DOHH2 (cell line): ENCODE data around the gene SPATA20.

ENCODE experiments used
- H3F3A ChIP-seq: fragments of 200-600 bp; sonication (generic), shearing (Covaris generic); 2 replicates; pipeline ENCODE4 v1.6.0; 2016; ENCODE audit warnings: antibody characterized with exemption, mild to moderate bottlenecking; ENCODE audit not compliant: control insufficient read depth, insufficient read depth
- H3K27ac ChIP-seq: fragments of 200-600 bp; sonication (generic); 2 replicates; pipeline ENCODE4 v1.5.1; 2014; ENCODE audit warnings: low read depth, mild to moderate bottlenecking, low read length, moderate library complexity
- H3K27me3 ChIP-seq: fragments of 200-600 bp; sonication (generic); 2 replicates; pipeline ENCODE4 v1.6.1; 2014; ENCODE audit warnings: mild to moderate bottlenecking, low read length, mixed read lengths; ENCODE audit not compliant: control insufficient read depth
- H3K36me3 ChIP-seq: fragments of 200-600 bp; sonication (generic); 2 replicates; pipeline ENCODE4 v1.6.1; 2014; ENCODE audit warnings: mild to moderate bottlenecking, low read length, moderate library complexity, mixed read lengths; ENCODE audit not compliant: control insufficient read depth
- H3K4me1 ChIP-seq: fragments of 200-600 bp; sonication (generic); 2 replicates; pipeline ENCODE4 v1.6.1; 2014; ENCODE audit warnings: mild to moderate bottlenecking, low read length, mixed read lengths; ENCODE audit not compliant: control insufficient read depth
- H3K4me2 ChIP-seq: fragments of 200-600 bp; sonication (generic); 2 replicates; pipeline ENCODE4 v1.6.0; 2014; ENCODE audit warnings: mild to moderate bottlenecking, low read length, moderate library complexity
- H3K4me3 ChIP-seq: fragments of 200-600 bp; sonication (generic); 2 replicates; pipeline ENCODE4 v1.5.1; 2014; ENCODE audit warnings: mild to moderate bottlenecking, low read length, mixed read lengths
- H3K79me2 ChIP-seq: fragments of 200-600 bp; sonication (generic); 2 replicates; pipeline ENCODE4 v1.6.1; 2014; ENCODE audit warnings: mild to moderate bottlenecking, low read length, mixed read lengths; ENCODE audit not compliant: control insufficient read depth
- H3K9me2 ChIP-seq: fragments of 200-600 bp; sonication (generic); replicated peaks from 2 replicates; pipeline ENCODE4 v1.6.1; 2014; ENCODE audit warnings: mild to moderate bottlenecking, low read length, mixed read lengths; ENCODE audit not compliant: control insufficient read depth
- H3K9me3 ChIP-seq: fragments of 200-600 bp; sonication (generic); 2 replicates; pipeline ENCODE4 v1.6.1; 2014; ENCODE audit warnings: antibody characterized with exemption, low read length, mixed read lengths; ENCODE audit not compliant: control insufficient read depth, insufficient read depth
- H4K20me1 ChIP-seq: fragments of 200-600 bp; sonication (generic); 2 replicates; pipeline ENCODE4 v1.6.0; 2014; ENCODE audit warnings: low read depth, mild to moderate bottlenecking, antibody characterized with exemption, low read length, moderate library complexity; ENCODE audit not compliant: control insufficient read depth, insufficient read depth
- CTCF ChIP-seq: fragments of 200-600 bp; sonication (generic); IDR thresholded peaks from one replicate; pipeline ENCODE4 v1.5.1; 2014; ENCODE audit warnings: antibody characterized with exemption, mild to moderate bottlenecking, low read depth, low read length; ENCODE audit not compliant: poor library complexity, severe bottlenecking
- EZH2phosphoT487 ChIP-seq: fragments of 200-600 bp; sonication (generic); IDR thresholded peaks from 2 replicates; pipeline ENCODE4 v1.6.1; 2017; ENCODE audit warnings: borderline replicate concordance, mild to moderate bottlenecking, antibody characterized with exemption, low read length, moderate library complexity, mixed read lengths

SPATA20 gene

GRCh38 chr17:50547035-50547735 is at the start of gene SPATA20:
Gene SPATA20, plus strand, starts transcription at chr17:50547174. Its CDS starts 35 bp downstream, at chr17:50547209.
- Histone ChIP-seq H3K27me3 (peaks cover 10% of the 10 kb centered on the region; the same call in 1 of the 2 replicates), H3K9me2 (no peaks in the 10 kb centered on the region), H3K27ac (no peak within 1 kb of the TSS), H3K36me3 (no peaks in the 10 kb centered on the region), H3K4me2 (peak within 1 kb of the TSS; percentile 63), H4K20me1 (peaks cover 3% of the 10 kb centered on the region; the same call in 1 of the 2 replicates), H3F3A (no peaks in the 10 kb centered on the region), H3K4me3 (peak within 1 kb of the TSS; percentile 84), H3K4me1 (peaks cover 13% of the 10 kb centered on the region), H3K79me2 (no peaks in the 10 kb centered on the region), H3K9me3 (no peaks in the 10 kb centered on the region)
- TF ChIP-seq CTCF (peak; percentile 94), EZH2phosphoT487 (no peak)

- H3K27ac ChIP-seq: no peak overlapping the region
- H3K36me3 ChIP-seq: no peaks in the 10 kb centered on the region
- peaks cover 12% of the 10 kb centered on the region for H3K4me1 ChIP-seq
- no peaks in the 10 kb centered on the region for H3K79me2 ChIP-seq
- no peaks in the 10 kb centered on the region for H3K9me2 ChIP-seq
- H3K4me3 ChIP-seq: no peak overlapping the region
- no peaks in the 10 kb centered on the region for H3K9me3 ChIP-seq
- H3K27me3 ChIP-seq: peaks cover 5% of the 10 kb centered on the region; the same call in 1 of the 2 replicates
- peaks cover 6% of the 10 kb centered on the region; the same call in 1 of the 2 replicates for H3F3A ChIP-seq
- TF ChIP-seq CTCF: no peak
- no peak for TF ChIP-seq EZH2phosphoT487
- H3K4me2 ChIP-seq: no peak overlapping the region
- no peaks in the 10 kb centered on the region for H4K20me1 ChIP-seq
These were observed 48.7 kb upstream of the SPATA20 start for GRCh38 chr17:50498021-50498874.

GRCh38 chr17:50499270-50499669 is 47.7 kb upstream of the SPATA20 start:
- H3K36me3 ChIP-seq: no peaks in the 10 kb centered on the region
- TF ChIP-seq EZH2phosphoT487 (no peak), CTCF (no peak)
- no peak overlapping the region for H3K27ac ChIP-seq
- no peaks in the 10 kb centered on the region for H4K20me1 ChIP-seq
- H3K4me2 ChIP-seq: no peak overlapping the region
- H3K9me2 ChIP-seq: no peaks in the 10 kb centered on the region
- H3K4me1 ChIP-seq: peaks cover 22% of the 10 kb centered on the region
- H3K79me2 ChIP-seq: no peaks in the 10 kb centered on the region
- peaks cover 5% of the 10 kb centered on the region; the same call in 1 of the 2 replicates for H3K27me3 ChIP-seq
- no peak overlapping the region for H3K4me3 ChIP-seq
- peaks cover 12% of the 10 kb centered on the region; the same call in 1 of the 2 replicates for H3F3A ChIP-seq
- H3K9me3 ChIP-seq: no peaks in the 10 kb centered on the region
